PC-9 (cell line): ENCODE data around the gene SPRED1.

Experiments used
- EZH2 ChIP-seq: fragments of 200-600 bp; sonication (generic); IDR thresholded peaks from 2 replicates; pipeline ENCODE4 v1.8.0; 2017; ENCODE audit warnings: antibody characterized with exemption, low read depth
- TF ChIP-seq, protein P1 (sequence below): fragments of 200-600 bp; sonication (generic); conservative IDR thresholded peaks from 2 replicates; pipeline ENCODE4 v1.6.1; 2017; ENCODE audit warnings: mixed run types, antibody characterized with exemption, mild to moderate bottlenecking, moderate library complexity

GRCh38 chr15:38299216-38299615, 46.6 kb downstream of the SPRED1 start:
- TF ChIP-seq, protein P1, sequence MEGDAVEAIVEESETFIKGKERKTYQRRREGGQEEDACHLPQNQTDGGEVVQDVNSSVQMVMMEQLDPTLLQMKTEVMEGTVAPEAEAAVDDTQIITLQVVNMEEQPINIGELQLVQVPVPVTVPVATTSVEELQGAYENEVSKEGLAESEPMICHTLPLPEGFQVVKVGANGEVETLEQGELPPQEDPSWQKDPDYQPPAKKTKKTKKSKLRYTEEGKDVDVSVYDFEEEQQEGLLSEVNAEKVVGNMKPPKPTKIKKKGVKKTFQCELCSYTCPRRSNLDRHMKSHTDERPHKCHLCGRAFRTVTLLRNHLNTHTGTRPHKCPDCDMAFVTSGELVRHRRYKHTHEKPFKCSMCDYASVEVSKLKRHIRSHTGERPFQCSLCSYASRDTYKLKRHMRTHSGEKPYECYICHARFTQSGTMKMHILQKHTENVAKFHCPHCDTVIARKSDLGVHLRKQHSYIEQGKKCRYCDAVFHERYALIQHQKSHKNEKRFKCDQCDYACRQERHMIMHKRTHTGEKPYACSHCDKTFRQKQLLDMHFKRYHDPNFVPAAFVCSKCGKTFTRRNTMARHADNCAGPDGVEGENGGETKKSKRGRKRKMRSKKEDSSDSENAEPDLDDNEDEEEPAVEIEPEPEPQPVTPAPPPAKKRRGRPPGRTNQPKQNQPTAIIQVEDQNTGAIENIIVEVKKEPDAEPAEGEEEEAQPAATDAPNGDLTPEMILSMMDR, result no peak
- TF ChIP-seq EZH2, result no peak
